H9 (cell line): ENCODE measurements around the gene SPTLC3. TPM values are rescaled to one million over a fixed set of nuclear protein-coding genes. Genes with fewer than 3 reads are reported as not detected.

Source experiments
- DNase-seq: peaks from one replicate; pipeline ENCODE4 v3.0.0-alpha.2; 2017
- H2AFZ ChIP-seq: one replicate; pipeline ENCODE4 v1.6.1; 2013; ENCODE audit warnings: mild to moderate bottlenecking, low read length, control low read depth, moderate library complexity
- H2AK5ac ChIP-seq: 2 replicates; pipeline ENCODE4 v1.6.1; 2013; ENCODE audit warnings: low read length, control low read depth, mixed read lengths; ENCODE audit not compliant: insufficient read length
- H2BK120ac ChIP-seq: one replicate; pipeline ENCODE4 v1.6.1; 2013; ENCODE audit warnings: low read depth, mild to moderate bottlenecking, low read length, control low read depth, inconsistent platforms; ENCODE audit not compliant: poor library complexity, severe bottlenecking
- H2BK12ac ChIP-seq: 2 replicates; pipeline ENCODE4 v1.6.1; 2013; ENCODE audit warnings: low read length, control low read depth, mixed read lengths, low read depth; ENCODE audit not compliant: insufficient read length
- H2BK15ac ChIP-seq: 2 replicates; pipeline ENCODE4 v1.6.1; 2013; ENCODE audit warnings: low read depth, low read length, control low read depth
- H2BK20ac ChIP-seq: one replicate; pipeline ENCODE4 v1.6.1; 2013; ENCODE audit warnings: low read depth, mild to moderate bottlenecking, low read length, control low read depth, inconsistent platforms; ENCODE audit not compliant: poor library complexity, severe bottlenecking
- H2BK5ac ChIP-seq: 2 replicates; pipeline ENCODE4 v1.6.1; 2013; ENCODE audit warnings: low read length, control low read depth, mixed read lengths; ENCODE audit not compliant: insufficient read length
- H3K14ac ChIP-seq: 2 replicates; pipeline ENCODE4 v1.6.1; 2013; ENCODE audit warnings: low read length, control low read depth; ENCODE audit not compliant: insufficient read depth
- H3K18ac ChIP-seq: 2 replicates; pipeline ENCODE4 v1.6.1; 2013; ENCODE audit warnings: low read depth, mild to moderate bottlenecking, mixed read lengths, low read length, control low read depth; ENCODE audit not compliant: insufficient read length
- H3K23ac ChIP-seq: 2 replicates; pipeline ENCODE4 v1.6.1; 2013; ENCODE audit warnings: low read length, control low read depth, mixed read lengths, low read depth; ENCODE audit not compliant: insufficient read length
- H3K23me2 ChIP-seq: 2 replicates; pipeline ENCODE4 v1.6.1; 2013; ENCODE audit warnings: low read depth, mild to moderate bottlenecking, mixed read lengths, low read length, control low read depth; ENCODE audit not compliant: insufficient read length, poor library complexity, severe bottlenecking
- H3K27ac ChIP-seq: 2 replicates; pipeline ENCODE4 v1.5.1; 2013; ENCODE audit warnings: low read length, control low read depth, mixed read lengths, low read depth; ENCODE audit not compliant: insufficient read length
- H3K27me3 ChIP-seq: 2 replicates; pipeline ENCODE4 v1.6.1; 2013; ENCODE audit warnings: low read length, control low read depth, inconsistent platforms; ENCODE audit not compliant: insufficient read depth
- H3K4ac ChIP-seq: 2 replicates; pipeline ENCODE4 v1.6.1; 2013; ENCODE audit warnings: low read depth, mild to moderate bottlenecking, control low read depth, inconsistent platforms, low read length, moderate library complexity
- H3K4me1 ChIP-seq: 2 replicates; pipeline ENCODE4 v1.6.1; 2013; ENCODE audit warnings: low read length, control low read depth, inconsistent platforms; ENCODE audit not compliant: insufficient read depth
- H3K4me2 ChIP-seq: 2 replicates; pipeline ENCODE4 v1.6.1; 2013; ENCODE audit warnings: low read length, control low read depth, mixed read lengths; ENCODE audit not compliant: insufficient read length, insufficient read depth
- H3K56ac ChIP-seq: 2 replicates; pipeline ENCODE4 v1.6.1; 2013; ENCODE audit warnings: low read depth, mild to moderate bottlenecking, mixed read lengths, low read length, control low read depth; ENCODE audit not compliant: insufficient read length
- H3K79me1 ChIP-seq: 2 replicates; pipeline ENCODE4 v1.6.1; 2013; ENCODE audit warnings: low read depth, mild to moderate bottlenecking, moderate library complexity, low read length, control low read depth, inconsistent platforms; ENCODE audit not compliant: insufficient read depth, poor library complexity, severe bottlenecking
- H3K79me2 ChIP-seq: 2 replicates; pipeline ENCODE4 v1.6.1; 2013; ENCODE audit warnings: low read length, control low read depth, inconsistent platforms; ENCODE audit not compliant: insufficient read depth
- H3K9ac ChIP-seq: 2 replicates; pipeline ENCODE4 v1.6.1; 2013; ENCODE audit warnings: low read length, control low read depth, mixed read lengths; ENCODE audit not compliant: insufficient read length; ENCODE audit errors: extremely low read depth
- H3K9me3 ChIP-seq: one replicate; pipeline ENCODE4 v1.6.1; 2013; ENCODE audit warnings: low read depth, low read length, inconsistent platforms; ENCODE audit not compliant: control insufficient read depth
- H3T11ph ChIP-seq: one replicate; pipeline ENCODE4 v1.6.1; 2013; ENCODE audit warnings: mild to moderate bottlenecking, low read length, control low read depth, inconsistent platforms
- H4K20me1 ChIP-seq: one replicate; pipeline ENCODE4 v1.6.1; 2013; ENCODE audit not compliant: control insufficient read depth, insufficient read length, insufficient read depth
- H4K5ac ChIP-seq: 2 replicates; pipeline ENCODE4 v1.6.1; 2013; ENCODE audit warnings: low read depth, mild to moderate bottlenecking, mixed read lengths, low read length, control low read depth; ENCODE audit not compliant: insufficient read length
- H4K8ac ChIP-seq: replicated peaks from 2 replicates; pipeline ENCODE4 v1.6.1; 2013; ENCODE audit warnings: low read length, control low read depth, mixed read lengths, low read depth; ENCODE audit not compliant: insufficient read length
- H4K91ac ChIP-seq: 2 replicates; pipeline ENCODE4 v1.6.1; 2013; ENCODE audit warnings: low read depth, mild to moderate bottlenecking, moderate library complexity, mixed read lengths, low read length, control low read depth; ENCODE audit not compliant: insufficient read length
- H3K27ac Mint-ChIP-seq, 3 experiments: 2 replicates in 2 of 3; 3 replicates in 1 of 3; pipeline ENCODE4 v1.8.0; 2020 to 2021; ENCODE audit warnings: mixed read lengths in 3 of 3, mild to moderate bottlenecking in 1 of 3, moderate library complexity in 1 of 3
- H3K27me3 Mint-ChIP-seq: 2 replicates; pipeline ENCODE4 v1.8.0; 2021; ENCODE audit warnings: low read depth, mild to moderate bottlenecking, moderate library complexity, mixed read lengths
- H3K36me3 Mint-ChIP-seq, 3 experiments: 2 replicates in 2 of 3; 3 replicates in 1 of 3; pipeline ENCODE4 v1.8.0; 2020 to 2021; ENCODE audit warnings: low read depth in 3 of 3, mixed read lengths in 3 of 3; ENCODE audit not compliant: insufficient read depth in 1 of 3
- H3K4me1 Mint-ChIP-seq, 2 experiments: 2 replicates each; pipeline ENCODE4 v1.8.0; 2020; ENCODE audit warnings: mixed read lengths in 2 of 2
- H3K4me3 Mint-ChIP-seq, 2 experiments: 2 replicates in 1 of 2; 3 replicates in 1 of 2; pipeline ENCODE4 v1.8.0; 2020 to 2021; ENCODE audit warnings: mild to moderate bottlenecking in 2 of 2, mixed read lengths in 2 of 2, moderate library complexity in 1 of 2
- H3K9me3 Mint-ChIP-seq, 2 experiments: 2 replicates in 1 of 2; 3 replicates in 1 of 2; pipeline ENCODE4 v1.8.0; 2020; ENCODE audit warnings: mild to moderate bottlenecking in 2 of 2, mixed read lengths in 2 of 2, moderate library complexity in 1 of 2
- total RNA-seq: library from RNA; stranded (reverse); gene quantifications from 2 replicates; pipeline ENCODE4 v1.2.1, GENCODE V29; 2021
- TF ChIP-seq, protein P1 (sequence below): fragments of 200-600 bp; sonication (generic); conservative IDR thresholded peaks from 3 replicates; pipeline ENCODE4 v1.8.0; 2021; ENCODE audit warnings: antibody characterized with exemption, mild to moderate bottlenecking

SPTLC3 gene
- total RNA-seq, 1 experiment from 2014 or later, result 0.68 TPM

DNA sequence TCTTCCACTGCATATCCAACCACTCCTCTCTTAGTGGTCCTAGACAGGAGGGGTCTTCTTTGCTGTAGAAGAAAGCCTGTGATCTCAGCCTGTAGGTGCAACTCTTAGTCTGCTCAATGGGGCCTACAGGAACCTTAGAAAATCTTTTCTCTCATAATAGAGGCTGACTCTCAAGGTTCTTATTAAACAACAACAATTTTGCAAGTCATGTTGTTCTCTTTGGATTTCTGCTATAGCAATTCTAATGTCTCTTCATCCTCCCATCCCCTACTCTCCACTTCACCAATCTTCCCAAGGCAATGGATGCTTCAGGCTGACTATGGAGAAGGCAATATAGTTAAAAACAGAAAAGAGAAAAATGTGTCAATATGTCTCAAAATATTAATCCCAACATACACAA is 40.8 kb upstream of the SPTLC3 start:
- H3K79me1 ChIP-seq, result no peaks in the 10 kb centered on the region
- H2AK5ac ChIP-seq, result no peak overlapping the region
- Mint-ChIP-seq H3K4me1 (peaks cover 4 to 5% of the 10 kb centered on the region in 2 experiments; a peak in 3 of 4 replicates), H3K36me3 (peaks cover 4 to 7% (median 7%) of the 10 kb centered on the region in 3 experiments; a peak in 6 of 7 replicates), H3K4me3 (no peak overlapping the region; a peak in 1 of 5 replicates), H3K9me3 (peaks cover 6 to 7% of the 10 kb centered on the region in 2 experiments), H3K27ac (no peak overlapping the region), H3K27me3 (no peaks in the 10 kb centered on the region; the same call in 1 of the 2 replicates)
- H3K4me2 ChIP-seq, result no peak overlapping the region
- H3K4me1 ChIP-seq, result no peaks in the 10 kb centered on the region; the same call in 1 of the 2 replicates
- H3K27me3 ChIP-seq, result no peaks in the 10 kb centered on the region
- no peaks in the 10 kb centered on the region for H4K20me1 ChIP-seq
- no peak overlapping the region for H3K4ac ChIP-seq
- no peak overlapping the region for H3K18ac ChIP-seq
- H3K56ac ChIP-seq, result no peak overlapping the region
- H2BK20ac ChIP-seq, result no peak overlapping the region
- no peaks in the 10 kb centered on the region for H3K23me2 ChIP-seq
- no peak overlapping the region for H4K91ac ChIP-seq
- no peak overlapping the region for H3T11ph ChIP-seq
- H3K14ac ChIP-seq, result no peak overlapping the region
- no peak overlapping the region for H2BK12ac ChIP-seq
- H2BK120ac ChIP-seq, result no peak overlapping the region
- H3K9me3 ChIP-seq, result peaks cover 5% of the 10 kb centered on the region
- H4K8ac ChIP-seq, result no peak overlapping the region
- H2AFZ ChIP-seq, result no peak overlapping the region
- no peak overlapping the region for H3K9ac ChIP-seq
- TF ChIP-seq, protein P1, sequence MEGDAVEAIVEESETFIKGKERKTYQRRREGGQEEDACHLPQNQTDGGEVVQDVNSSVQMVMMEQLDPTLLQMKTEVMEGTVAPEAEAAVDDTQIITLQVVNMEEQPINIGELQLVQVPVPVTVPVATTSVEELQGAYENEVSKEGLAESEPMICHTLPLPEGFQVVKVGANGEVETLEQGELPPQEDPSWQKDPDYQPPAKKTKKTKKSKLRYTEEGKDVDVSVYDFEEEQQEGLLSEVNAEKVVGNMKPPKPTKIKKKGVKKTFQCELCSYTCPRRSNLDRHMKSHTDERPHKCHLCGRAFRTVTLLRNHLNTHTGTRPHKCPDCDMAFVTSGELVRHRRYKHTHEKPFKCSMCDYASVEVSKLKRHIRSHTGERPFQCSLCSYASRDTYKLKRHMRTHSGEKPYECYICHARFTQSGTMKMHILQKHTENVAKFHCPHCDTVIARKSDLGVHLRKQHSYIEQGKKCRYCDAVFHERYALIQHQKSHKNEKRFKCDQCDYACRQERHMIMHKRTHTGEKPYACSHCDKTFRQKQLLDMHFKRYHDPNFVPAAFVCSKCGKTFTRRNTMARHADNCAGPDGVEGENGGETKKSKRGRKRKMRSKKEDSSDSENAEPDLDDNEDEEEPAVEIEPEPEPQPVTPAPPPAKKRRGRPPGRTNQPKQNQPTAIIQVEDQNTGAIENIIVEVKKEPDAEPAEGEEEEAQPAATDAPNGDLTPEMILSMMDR, result no peak
- no peak overlapping the region for H2BK15ac ChIP-seq
- H4K5ac ChIP-seq, result no peak overlapping the region
- no peaks in the 10 kb centered on the region for H3K79me2 ChIP-seq
- no peak overlapping the region for H3K23ac ChIP-seq
- no peak overlapping the region for H3K27ac ChIP-seq
- no peak overlapping the region for H2BK5ac ChIP-seq
- DNase-seq, result no peak
